SKM-1 treated with dmso at 0.1 percent for 144 hours (cell line): ENCODE measurements around the gene ECM2.

Source experiments
- DNase-seq: peaks from one replicate; lab custom pipeline; 2025; ENCODE audit not compliant: unreplicated experiment; lab: John Stamatoyannopoulos, UW

Gene ECM2

DNA sequence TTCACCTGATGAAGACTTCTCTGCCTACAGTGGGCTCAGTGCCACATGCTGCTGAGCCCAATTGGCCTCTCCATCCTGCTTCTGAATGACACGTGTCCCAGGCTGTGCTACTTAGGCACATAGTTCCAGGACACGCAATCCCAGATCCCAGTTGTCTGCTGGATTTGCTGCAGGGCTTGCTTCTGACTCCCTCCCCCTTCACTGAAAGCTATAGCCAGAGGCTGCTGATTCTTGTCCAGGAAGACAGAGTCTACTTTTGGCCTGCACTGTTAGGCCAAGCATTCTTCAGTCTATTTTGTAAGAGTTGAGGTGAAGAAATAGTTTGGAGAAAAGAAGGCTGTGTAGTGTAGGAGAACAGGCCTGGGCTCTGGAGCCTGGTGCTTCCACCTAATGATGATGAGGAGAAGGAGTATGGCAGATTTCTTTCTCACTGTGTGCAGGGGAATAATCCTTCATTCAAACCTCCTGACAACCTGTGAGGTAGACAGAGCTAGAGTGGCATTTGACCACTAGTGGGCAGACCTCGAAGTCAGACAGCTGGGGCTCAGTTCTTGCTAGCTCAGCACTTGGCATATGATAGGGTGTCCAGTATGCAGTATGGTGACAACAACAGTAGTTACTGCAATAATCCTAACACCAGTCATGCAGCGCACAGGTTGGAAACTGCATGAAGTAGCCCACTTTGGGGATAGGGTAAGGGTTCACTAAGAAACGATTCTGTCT lies 34.0 kb downstream of the ECM2 start:
- DNase-seq = no peak

DNA sequence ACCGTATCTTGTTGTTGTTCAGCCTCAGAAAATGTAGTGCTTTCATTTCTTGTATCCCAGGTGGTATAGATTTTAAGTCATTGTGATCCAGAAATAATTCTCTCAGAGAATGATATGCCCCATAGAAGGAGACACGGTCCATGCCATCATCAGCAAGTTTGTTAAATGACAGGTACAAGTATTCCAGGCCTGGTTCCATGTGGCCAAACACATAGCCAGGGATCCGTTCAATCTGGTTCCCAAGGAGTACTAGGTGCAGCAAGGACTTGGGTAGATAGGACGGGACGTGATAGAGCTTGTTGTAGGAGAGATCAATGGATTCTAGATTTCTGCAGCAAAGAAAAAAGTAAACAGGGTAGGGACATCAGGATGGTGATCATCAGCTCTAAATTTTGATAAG lies 35.1 kb downstream of the ECM2 start:
- DNase-seq = no peak

DNA sequence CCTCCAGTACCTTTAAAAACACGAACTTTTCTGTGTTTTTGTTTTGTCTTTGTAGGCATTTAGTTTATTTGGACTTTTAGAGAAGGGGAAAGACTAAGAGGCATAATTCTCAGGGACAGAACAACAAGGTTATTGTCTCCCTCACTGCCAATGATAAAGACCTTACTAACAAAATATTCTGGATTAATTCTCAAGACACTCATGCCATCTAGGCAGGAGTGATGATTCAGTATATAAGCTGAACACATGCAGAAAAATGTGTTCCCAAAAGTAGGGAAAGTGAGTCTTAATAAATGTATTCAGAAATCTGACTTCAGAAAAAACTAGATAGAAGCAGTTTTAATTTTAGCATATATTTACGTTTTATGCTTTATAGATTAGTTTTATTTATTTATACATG lies 36.1 kb downstream of the ECM2 start:
- DNase-seq = no peak

DNA sequence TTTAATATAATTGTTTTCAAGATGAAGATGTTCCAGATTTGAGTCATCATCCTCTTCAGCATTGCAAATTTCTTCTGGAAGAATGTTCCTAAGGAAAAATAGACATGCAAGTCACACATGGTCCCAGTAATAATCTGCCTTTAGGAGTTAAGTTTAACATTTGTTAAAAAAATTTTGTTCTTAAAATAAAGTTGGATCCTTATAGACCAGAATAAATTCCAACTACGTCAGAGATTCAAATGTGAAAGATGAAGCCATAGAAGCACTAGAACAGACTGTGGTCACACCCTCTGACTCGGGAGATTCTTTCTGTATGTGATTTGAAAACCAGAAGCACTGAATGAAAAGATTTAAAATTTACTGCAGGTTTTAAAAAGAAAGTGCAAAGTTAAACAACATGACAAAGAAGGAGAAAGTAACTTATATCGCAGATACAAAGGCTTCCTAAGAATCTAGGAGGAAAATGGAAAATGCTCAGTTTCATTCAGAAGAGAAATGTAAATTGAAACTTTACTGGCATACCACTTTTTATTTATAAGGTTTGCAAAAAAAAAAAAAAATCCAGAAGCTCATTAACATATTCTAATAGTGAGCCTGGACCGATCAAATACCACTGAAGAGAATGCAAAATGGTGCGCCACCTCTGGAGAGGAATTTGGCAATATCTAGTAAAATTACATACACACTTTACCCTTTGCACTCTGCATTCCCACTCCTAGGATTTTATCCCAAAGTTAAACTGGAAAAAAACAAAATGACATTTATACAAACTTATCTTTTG lies 39.2 kb downstream of the ECM2 start:
- no peak for DNase-seq

DNA sequence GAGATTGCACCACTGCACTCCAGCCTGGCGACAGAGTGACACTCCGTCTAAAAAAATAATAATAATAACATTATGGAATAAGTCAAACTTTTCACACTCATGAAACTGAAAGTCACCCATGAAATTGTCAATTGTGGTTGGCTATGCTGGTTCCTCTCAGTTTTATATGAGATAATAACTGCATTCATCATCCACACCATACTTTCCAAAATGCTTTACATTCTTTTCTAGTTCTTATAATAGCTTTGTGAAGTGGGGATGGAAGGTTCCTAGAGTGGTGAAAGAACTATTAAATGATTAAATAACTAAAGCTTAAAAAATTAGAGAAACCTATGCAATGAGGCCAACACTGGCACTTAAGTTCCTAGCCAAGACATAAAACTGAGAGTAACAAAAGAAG lies 40.9 kb downstream of the ECM2 start:
- DNase-seq = no peak

DNA sequence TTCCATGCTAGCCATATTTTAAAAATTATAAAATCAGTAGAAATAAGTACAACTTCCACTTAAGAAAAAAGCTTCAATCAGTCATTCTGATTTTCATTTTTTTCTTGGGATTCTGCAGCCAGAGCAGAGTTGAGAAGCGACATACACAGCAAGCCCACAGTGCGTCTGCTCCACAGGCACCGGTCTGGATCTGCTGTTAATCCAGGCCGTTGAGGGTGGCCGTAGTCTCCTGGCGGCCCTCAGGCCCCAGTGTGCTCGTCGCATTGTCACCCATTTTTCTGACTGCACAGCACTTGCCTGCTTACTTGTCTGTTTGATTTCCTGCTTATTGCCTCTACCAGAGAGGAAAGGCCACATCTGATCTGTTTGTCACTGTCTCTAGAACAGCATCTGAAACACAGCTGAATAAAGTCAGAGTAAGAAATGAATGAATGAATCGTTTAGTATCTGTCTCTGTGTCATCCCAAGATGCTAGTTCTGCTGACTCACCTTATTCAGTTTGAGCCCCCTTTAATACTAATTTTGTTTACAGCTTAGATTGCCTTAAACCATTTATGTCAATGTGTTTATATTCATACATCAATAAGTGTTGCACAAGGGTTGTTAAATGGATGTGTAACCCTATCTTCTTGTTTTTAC lies 41.9 kb downstream of the ECM2 start:
- no peak for DNase-seq

DNA sequence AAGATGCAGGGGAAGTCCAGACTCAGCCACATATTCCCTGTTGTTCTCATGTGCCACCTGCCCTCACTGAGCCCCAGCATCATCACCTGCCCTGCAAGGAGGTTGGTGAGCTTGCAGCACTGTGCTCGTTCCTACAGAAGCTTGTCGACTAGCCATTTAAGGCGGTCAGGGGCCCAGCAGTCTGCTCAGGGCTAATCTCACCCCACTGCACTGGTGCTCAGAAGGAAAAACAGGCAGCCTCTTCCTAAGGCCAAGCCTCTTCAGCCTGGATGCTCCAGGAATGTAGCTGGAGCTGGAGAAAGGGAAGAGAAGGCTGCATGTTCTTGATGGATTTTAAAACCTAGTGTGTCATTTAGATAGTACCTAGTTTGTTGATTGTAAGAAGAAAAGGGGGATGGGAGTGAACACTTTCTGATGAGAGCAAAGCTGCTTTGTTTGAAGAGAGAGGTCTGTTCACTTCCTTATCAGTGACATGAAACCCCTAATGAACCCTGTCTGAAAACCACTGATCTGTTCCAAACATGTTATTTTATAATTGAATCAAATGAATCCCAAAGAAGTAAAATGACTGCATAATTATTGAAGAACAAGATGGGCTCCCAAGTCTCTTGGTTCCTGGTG lies 42.9 kb downstream of the ECM2 start:
- DNase-seq = no peak

DNA sequence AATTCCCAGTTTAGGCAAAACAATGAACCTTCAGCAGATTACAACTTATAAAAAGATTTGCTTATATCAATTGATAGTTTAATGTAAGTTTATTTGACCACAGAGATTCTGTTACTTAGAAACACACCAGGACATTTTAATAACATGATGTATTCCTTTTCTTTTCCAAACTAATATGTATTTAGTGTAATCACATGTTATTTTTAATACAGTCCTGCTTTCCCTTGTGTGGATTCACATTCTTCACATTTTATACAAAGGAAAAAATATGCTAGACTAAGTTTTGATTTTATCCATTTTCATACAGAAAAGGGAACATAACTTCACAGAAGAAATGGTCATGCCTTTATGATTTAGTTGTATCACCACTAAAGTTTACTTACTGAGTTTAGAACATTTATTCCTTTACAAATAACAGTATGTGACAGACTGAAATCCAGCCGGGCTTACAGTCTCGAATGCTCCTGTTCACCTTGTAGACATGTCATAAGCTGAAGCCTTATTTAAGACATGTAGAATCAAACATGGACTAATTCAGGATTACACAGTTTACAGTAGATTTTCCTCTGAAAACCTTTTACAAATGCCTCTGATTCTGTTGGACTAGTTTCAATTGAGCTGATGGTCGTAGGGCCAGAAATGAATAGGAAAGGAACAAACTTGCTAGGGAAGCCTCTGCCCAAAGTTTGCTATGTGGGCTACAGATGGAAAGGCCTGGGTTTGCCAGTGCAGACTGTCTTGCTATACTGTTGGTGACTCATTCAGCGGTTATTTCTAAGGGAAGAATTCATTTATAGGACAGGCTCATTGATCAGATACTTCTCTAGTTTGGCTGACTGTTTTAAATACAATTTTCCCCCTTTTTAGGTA lies 46.9 kb downstream of the ECM2 start:
- DNase-seq = no peak

DNA sequence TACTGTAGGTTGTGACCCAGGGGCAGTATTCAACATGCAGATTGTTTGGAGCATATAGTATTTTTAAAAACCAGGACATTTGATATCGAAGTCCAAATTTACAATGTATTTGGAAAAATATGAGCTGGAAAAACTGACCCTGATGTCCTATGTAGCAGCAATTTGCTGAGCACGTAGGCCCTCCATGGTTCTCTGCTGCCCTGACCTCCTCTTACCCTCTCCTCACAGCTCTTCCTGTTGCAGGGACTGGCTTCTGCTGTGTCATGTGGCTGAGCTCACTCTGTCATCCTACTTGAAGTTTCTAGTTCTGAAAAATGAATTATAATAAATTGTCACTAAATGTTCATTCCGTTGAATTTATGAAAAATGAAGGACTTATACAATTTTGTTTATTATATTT lies 49.4 kb downstream of the ECM2 start:
- no peak for DNase-seq

DNA sequence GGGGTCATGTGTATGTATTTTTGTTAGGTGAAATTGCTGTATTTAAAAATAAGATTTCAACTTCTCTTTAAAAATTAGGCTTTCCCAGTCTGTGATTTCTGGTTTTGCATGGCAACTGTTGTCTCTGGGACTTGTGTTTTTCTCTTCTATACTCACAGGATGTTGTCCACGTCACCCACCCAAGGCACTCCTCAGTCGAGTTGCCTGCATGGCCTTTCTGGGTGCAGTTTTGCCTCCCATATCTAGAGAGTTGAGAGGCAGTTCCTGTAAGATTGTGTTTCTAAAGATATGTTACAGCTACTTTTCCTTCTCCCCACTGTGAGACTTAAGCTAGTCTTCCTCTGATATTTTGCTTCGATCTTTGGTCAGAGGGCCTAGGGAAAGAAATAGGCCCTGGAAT lies 51.2 kb downstream of the ECM2 start:
- no peak for DNase-seq

DNA sequence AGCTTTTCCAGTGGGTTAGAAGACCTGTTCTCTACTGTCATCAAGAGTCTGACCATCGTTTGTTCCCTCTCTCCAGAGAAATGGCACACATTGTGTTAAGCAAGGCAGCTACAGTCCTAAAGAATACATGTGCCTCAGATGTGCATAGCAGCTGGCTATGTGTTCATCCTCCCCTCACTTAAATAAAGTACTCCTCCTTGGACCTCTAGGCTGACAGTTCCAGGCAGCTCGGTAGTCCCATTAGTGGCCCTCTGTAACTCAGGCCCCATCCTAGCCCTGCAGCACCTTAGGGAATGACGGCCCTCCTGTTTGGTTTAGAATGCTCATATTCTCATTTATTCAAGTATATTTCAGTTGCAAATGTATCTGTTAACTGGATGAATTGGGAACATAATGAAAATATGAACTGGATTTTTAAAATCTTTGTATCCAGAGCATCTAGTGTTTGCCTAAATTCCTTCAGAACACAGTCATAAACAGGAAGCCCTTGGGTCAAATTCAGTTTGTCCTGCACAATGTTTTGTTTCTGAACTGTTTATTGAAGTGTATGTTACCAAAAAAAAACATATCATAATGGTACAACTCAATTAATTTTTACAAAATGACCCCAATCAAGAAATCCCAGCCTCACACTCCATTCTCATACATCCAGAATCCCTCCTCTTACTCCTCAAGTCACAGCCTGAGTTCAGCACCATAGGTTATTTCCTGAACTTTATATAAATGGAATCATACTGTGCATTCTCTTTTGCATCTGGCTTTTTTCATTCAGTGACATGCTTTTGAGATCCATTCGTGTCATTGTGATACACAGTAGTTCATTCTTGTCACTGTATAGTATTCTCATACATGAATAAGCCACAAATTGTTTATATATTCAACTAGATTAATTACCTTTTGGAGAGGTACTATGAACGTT lies 51.9 kb downstream of the ECM2 start:
- DNase-seq = no peak

DNA sequence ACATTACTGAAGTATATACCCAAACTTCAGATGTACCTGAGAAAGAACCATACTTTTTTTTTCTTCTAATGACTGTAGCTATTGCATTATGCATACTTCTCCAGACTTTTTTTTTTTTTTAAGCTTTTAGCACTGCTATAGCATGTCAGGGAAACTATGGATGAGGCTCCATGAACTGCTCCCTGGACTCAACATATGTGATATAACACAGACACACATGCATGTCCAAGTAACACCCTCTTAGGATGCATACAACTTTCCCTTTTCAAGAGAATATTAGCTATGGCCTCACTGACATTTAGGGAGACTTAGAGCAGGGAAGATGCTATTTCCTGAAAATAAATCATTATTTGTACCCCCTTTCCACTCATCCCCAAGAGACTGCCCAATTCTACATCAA lies 53.0 kb downstream of the ECM2 start:
- DNase-seq = no peak

DNA sequence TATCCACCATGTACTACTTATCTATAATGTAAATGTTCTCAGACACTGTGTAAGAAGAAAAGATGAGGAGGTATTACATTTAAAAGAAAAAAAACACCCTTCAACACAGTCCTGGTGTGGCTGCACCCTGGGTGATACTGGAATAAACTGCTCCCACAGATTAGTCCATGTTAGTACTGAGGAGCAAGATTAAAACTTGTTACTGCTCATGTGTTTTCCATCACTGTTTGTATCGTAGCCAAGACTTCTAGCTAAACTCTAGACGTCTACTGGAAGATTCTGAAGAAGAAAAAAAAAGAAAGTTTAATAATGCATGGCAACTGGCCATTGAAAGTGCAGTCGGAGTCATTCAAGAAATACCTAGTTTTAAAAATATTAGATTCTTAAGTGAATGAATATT lies 53.5 kb downstream of the ECM2 start, which contains the start of gene ASPN:
Gene ASPN (minus strand): TSS at position 178 of the 400 bp plus-strand sequence.
- no peak for DNase-seq

DNA sequence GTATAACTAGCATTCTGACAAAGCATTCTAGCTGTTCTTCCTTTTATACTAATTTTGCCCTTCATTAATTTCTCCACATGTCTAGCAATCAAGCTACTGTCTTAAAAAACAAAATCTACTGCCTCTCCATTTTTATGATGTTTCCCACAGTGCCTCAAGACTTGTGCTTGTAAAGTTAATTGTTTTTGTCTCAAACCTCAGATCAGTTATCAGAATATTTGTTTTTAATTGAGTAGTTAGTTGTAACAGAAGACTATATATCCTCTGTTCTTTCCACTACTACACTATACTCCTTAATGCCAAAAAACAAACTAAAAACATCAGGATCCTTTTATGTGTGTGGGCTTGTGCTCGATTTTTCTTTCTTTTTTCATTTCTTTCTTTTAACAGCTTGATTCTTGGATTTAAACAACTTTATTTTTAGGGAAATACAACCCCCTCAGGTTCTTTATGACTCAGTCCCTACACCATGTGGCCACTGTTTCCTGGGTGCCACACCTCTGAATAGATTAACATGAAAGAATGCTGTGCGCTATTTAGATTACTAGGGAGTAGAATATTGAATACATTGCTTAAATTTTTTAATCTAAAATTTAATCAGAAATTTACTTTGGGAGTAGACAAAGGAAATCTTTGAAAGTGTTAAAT lies 54.7 kb downstream of the ECM2 start:
- no peak for DNase-seq

DNA sequence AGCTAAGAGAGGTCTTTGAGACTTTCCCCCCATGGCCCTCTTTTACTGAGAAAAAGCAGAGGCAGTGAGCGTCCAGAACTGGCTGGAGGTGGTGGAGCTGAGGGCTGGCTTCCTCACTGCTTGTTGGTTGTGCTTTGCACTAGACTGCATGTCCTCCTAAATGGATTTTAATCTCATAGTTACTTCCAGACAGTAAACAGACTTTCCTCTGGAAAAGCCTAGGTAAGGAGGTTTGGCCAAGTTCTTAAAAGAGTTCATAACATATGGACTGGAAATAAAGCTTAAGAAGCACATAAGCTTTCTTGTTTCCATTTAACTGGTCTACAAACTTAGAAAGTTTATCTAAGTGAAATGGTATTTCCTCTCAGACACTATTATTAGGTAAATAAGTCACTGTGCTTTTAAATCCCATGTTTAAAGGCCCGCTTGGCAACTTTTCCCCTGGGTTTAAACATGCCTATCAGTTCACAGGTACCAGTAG lies 55.5 kb downstream of the ECM2 start:
- DNase-seq = no peak

DNA sequence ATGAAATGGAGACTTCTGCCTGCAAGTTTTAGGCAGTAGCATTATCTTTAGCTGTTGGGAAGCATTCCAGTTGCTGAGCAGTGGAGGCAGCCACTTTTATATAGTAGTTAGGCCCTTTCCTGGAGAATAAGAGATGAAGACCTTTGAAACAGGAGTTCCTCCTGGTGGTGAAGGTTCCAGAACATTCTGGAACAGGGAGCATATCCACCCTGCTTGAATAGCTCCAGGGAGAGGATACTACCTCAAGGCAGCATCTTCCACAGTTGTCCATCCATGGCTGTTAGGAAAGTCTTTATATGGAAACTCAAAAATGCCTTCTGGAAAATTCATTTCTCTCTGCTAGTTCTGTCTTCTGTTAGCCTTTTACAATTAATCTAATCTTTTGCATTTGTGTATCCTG lies 56.4 kb downstream of the ECM2 start:
- no peak for DNase-seq

DNA sequence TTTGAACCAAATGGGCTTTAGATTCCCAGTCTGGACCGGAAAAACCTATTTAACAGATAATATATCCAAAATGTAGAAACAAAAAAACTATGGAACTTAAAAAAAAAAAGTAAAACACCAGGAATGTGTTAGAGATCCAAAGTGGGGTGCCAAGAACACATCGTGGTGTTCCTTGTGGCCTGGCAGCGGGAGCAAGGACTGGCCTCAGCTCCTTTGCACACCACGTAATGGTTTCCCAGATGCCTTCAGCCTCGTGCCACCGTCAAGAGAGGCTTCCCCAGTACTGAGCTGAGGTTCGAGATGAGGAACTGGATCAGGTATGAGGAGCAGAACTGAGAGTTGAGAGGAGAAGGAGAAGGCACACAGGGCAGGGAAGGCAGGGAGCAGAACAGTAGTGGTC lies 57.0 kb downstream of the ECM2 start:
- no peak for DNase-seq

DNA sequence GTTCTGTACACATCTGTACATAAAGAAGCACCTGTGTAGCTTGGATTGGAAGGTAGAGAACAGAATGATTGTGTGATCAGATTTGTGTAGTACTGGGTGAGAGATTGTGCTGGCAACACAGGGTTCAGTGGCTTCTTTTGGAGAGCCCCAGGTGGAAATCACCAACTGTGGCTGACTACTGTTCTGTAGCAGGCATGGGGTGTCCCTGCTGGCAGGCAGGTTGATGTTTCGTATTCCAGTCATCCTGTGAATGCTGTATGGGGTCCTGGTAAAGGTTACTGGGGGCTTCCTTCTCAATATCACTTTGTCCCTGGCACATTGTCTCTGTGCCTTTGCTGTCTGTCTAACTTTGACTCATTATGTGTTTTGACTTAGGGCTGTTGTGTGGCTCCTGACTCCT lies 58.8 kb downstream of the ECM2 start:
- no peak for DNase-seq

DNA sequence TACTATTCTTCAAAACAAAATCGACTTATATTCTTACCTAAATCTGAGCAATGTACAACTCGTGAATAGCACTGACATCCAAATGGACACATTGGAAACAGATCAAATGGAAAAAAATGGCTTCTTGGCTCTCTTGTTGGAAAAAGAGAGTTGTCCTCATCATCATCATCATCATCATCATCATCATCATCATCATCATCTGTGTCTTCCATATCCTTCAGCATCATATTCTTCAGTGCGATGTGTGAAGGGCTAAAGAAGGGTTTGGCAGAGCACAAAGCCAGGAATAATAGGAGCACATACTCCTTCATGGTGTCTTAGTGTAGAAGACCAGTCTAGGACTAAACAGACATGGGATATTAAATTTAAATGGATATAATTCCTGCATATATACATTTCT lies 61.2 kb downstream of the ECM2 start:
- no peak for DNase-seq
